Mesothelial cell of epicardium (in vitro differentiated cells): Measurements from ENCODE around the gene MAJIN. TPM values are rescaled to one million over a fixed set of nuclear protein-coding genes. Genes with fewer than 3 reads are reported as not detected.

Source experiments
- DNase-seq, 2 experiments: peaks; one replicate each; pipeline ENCODE4 v3.0.0; 2021; ENCODE audit warnings: low spot score in 2 of 2; ENCODE audit not compliant: unreplicated experiment in 2 of 2
- H3K27ac Mint-ChIP-seq: 2 replicates; pipeline ENCODE4 v1.8.0; 2021; ENCODE audit warnings: mixed read lengths
- H3K27me3 Mint-ChIP-seq: 2 replicates; pipeline ENCODE4 v1.8.0; 2021; ENCODE audit warnings: low read depth, mixed read lengths
- H3K36me3 Mint-ChIP-seq: 2 replicates; pipeline ENCODE4 v1.8.0; 2021; ENCODE audit warnings: mixed read lengths
- H3K4me1 Mint-ChIP-seq: 2 replicates; pipeline ENCODE4 v1.8.0; 2021; ENCODE audit warnings: mixed read lengths
- H3K4me3 Mint-ChIP-seq: 2 replicates; pipeline ENCODE4 v1.8.0; 2021; ENCODE audit warnings: mild to moderate bottlenecking, moderate library complexity, mixed read lengths
- H3K9me3 Mint-ChIP-seq: 2 replicates; pipeline ENCODE4 v1.8.0; 2021; ENCODE audit warnings: mixed read lengths
- CTCF ChIP-seq: fragments of 200-600 bp; sonication (generic); IDR thresholded peaks from one replicate; pipeline ENCODE4 v1.5.0; 2021; ENCODE audit warnings: antibody characterized with exemption; ENCODE audit not compliant: unreplicated experiment
- total RNA-seq: library from RNA; stranded (reverse); gene quantifications from 3 replicates; pipeline ENCODE4 v1.2.1, GENCODE V29; 2021

The MAJIN gene
- total RNA-seq, 1 donor from 2014 or later: not detected

DNA sequence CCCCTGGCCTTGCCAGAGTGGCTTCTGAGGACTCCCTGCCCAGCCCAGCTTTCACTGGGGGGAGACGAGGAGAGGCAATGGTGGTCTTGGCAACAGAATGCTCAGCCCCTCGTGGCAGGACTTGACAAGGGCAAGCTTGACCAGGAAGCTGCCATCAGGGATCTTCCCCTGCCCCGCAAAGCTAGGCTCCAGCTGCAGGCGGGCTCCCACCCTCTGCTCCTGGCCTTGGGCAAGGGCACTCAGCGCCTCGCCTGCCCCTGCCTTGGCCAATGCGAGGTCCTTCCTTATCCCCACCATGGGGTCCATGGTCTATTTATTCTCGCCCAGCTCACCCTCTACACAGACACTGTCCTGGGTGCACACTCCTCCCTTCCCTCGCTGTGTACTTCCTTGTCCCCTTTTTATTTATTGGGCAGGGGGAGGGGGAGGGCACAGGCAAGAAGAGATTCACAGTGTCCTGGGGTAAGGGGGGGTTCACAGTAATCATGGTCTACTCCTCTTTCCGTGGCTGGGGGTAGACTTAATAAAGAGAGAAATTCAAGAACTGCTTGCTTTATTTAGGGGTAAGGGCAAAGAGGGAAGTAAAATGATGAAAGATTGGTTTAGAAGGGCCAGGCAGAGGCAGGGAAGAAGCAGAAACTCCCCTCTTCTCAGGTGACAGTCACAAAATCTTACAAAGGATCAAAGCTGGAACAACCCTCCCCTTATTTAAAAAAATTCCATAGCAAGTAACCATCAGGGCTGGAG lies 37.8 kb downstream of the MAJIN start:
- H3K36me3 Mint-ChIP-seq: peaks cover 15% of the 10 kb centered on the region
- no peak overlapping the region for H3K27ac Mint-ChIP-seq
- H3K27me3 Mint-ChIP-seq: peaks cover 8% of the 10 kb centered on the region
- DNase-seq: no peak
- no peak overlapping the region for H3K4me3 Mint-ChIP-seq
- peaks cover 7% of the 10 kb centered on the region for H3K4me1 Mint-ChIP-seq
- TF ChIP-seq CTCF: no peak
- H3K9me3 Mint-ChIP-seq: no peaks in the 10 kb centered on the region

DNA sequence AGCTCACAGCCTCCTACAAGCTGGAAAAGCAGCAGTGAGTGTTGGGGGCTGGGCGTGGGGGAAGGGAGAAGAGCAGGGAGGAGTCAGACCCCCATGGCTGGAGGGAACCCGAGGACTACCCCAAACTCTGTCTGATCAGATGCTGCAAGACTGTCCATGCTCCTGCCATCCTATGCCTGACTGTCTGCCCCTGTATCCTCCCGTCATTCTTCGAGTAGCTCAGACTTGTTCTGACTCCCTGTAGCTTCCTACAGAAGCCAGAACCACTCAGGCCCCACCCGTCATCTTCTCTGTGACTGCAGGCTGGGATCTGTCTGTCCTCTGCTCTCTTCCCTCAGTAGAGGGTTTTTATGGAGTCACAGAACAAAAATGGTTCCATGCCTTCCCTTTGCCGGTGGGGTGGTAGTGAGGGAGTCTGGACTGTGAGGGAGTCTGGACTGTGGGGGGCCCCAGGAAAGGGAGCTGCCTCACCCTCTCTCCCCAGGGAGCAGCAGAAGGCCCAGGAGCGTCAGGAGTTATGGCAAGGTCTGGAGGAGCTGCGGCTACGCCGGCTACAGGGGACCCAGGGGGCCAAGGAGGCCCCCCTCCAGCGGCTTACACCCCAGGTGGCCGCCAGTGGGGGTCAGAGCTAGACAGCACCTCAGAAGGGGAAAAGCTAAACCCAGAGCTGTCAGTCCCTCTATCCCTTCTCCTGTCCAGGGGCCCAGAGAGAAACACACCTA lies 38.5 kb downstream of the MAJIN start:
- Mint-ChIP-seq H3K36me3 (peaks cover 15% of the 10 kb centered on the region), H3K27ac (no peak overlapping the region), H3K4me1 (peaks cover 7% of the 10 kb centered on the region), H3K27me3 (peaks cover 6% of the 10 kb centered on the region), H3K4me3 (no peak overlapping the region), H3K9me3 (no peaks in the 10 kb centered on the region)
- no peak for TF ChIP-seq CTCF
- no peak for DNase-seq

DNA sequence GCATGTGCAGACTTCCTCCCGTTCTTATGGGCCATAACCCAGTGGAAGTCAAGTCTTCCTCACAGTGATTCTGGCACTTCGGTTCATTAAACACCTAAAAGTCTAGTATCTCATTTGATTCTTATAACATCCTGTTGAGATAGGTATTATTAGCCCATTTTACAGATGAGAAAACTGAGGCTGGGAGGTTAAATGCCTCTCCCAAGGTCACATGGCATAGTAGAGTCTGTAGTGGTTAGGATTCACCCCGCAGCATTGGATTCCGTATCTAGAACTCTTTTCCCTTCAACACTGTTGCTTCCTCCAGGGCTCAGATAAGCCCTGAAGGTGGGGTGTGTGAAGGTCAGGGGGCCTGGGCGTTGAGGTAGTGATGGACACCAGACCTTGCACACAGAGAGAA lies 39.6 kb downstream of the MAJIN start:
- peaks cover 15% of the 10 kb centered on the region for H3K36me3 Mint-ChIP-seq
- no peak overlapping the region for H3K27ac Mint-ChIP-seq
- H3K27me3 Mint-ChIP-seq: no peaks in the 10 kb centered on the region
- DNase-seq: no peak
- peaks cover 7% of the 10 kb centered on the region for H3K4me1 Mint-ChIP-seq
- no peaks in the 10 kb centered on the region for H3K9me3 Mint-ChIP-seq
- H3K4me3 Mint-ChIP-seq: no peak overlapping the region
- TF ChIP-seq CTCF: no peak

- H3K4me1 Mint-ChIP-seq: peaks cover 7% of the 10 kb centered on the region
- H3K27ac Mint-ChIP-seq: no peak overlapping the region
- H3K36me3 Mint-ChIP-seq: peaks cover 17% of the 10 kb centered on the region
- H3K9me3 Mint-ChIP-seq: no peaks in the 10 kb centered on the region
- TF ChIP-seq CTCF: no peak
- DNase-seq: no peak
- no peaks in the 10 kb centered on the region for H3K27me3 Mint-ChIP-seq
- no peak overlapping the region for H3K4me3 Mint-ChIP-seq
Observed at GRCh38 chr11:64931290-64931689, 40.6 kb downstream of the MAJIN start.

- peaks cover 17% of the 10 kb centered on the region for H3K36me3 Mint-ChIP-seq
- no peak overlapping the region for H3K4me3 Mint-ChIP-seq
- no peak overlapping the region for H3K27ac Mint-ChIP-seq
- no peaks in the 10 kb centered on the region for H3K27me3 Mint-ChIP-seq
- no peaks in the 10 kb centered on the region for H3K9me3 Mint-ChIP-seq
- no peak for TF ChIP-seq CTCF
- no peak for DNase-seq
- H3K4me1 Mint-ChIP-seq: peaks cover 1% of the 10 kb centered on the region
Observed at GRCh38 chr11:64930340-64930739, 41.6 kb downstream of the MAJIN start.
